HUES48 (cell line): ENCODE results near the gene TSHZ2.
"Not testable (repeated sequence)": the region's sequence is repeated elsewhere in the genome, so short reads cannot be mapped to it uniquely, and the experiment has no call there.

Experiments used
- H3K27ac ChIP-seq: one replicate; pipeline ENCODE4 v1.7.0; 2013; ENCODE audit warnings: low read depth, low read length, inconsistent platforms
- H3K27me3 ChIP-seq: 2 replicates; pipeline ENCODE4 v1.6.1; 2013; ENCODE audit warnings: mild to moderate bottlenecking, low read length; ENCODE audit not compliant: control insufficient read depth, insufficient read depth
- H3K36me3 ChIP-seq: 2 replicates; pipeline ENCODE4 v1.6.1; 2013; ENCODE audit warnings: low read length; ENCODE audit not compliant: control insufficient read depth, insufficient read depth
- H3K4me1 ChIP-seq: 2 replicates; pipeline ENCODE4 v1.6.1; 2013; ENCODE audit warnings: mild to moderate bottlenecking, low read length; ENCODE audit not compliant: control insufficient read depth, insufficient read depth
- H3K4me3 ChIP-seq: 2 replicates; pipeline ENCODE4 v1.5.1; 2013; ENCODE audit warnings: mild to moderate bottlenecking, low read depth, low read length
- H3K9ac ChIP-seq: 2 replicates; pipeline ENCODE4 v1.6.1; 2013; ENCODE audit warnings: mild to moderate bottlenecking, low read depth, low read length, moderate library complexity
- H3K9me3 ChIP-seq: 2 replicates; pipeline ENCODE4 v1.6.1; 2013; ENCODE audit warnings: low read length; ENCODE audit not compliant: control insufficient read depth, insufficient read depth

TSHZ2 gene

GRCh38 chr20:53515749-53516148 lies 543.6 kb downstream of the TSHZ2 start:
- H3K9ac ChIP-seq, result no peak overlapping the region
- H3K27ac ChIP-seq, result no peak overlapping the region
- H3K4me3 ChIP-seq, result no peak overlapping the region
- H3K27me3 ChIP-seq, result no peaks in the 10 kb centered on the region
- no peaks in the 10 kb centered on the region for H3K4me1 ChIP-seq
- H3K36me3 ChIP-seq, result no peaks in the 10 kb centered on the region
- H3K9me3 ChIP-seq, result no peaks in the 10 kb centered on the region

- Histone ChIP-seq H3K9ac (no peak overlapping the region), H3K9me3 (no peaks in the 10 kb centered on the region), H3K4me1 (no peaks in the 10 kb centered on the region), H3K27ac (no peak overlapping the region), H3K27me3 (no peaks in the 10 kb centered on the region), H3K36me3 (no peaks in the 10 kb centered on the region), H3K4me3 (no peak overlapping the region)
Measured at GRCh38 chr20:53517146-53517545, 545.0 kb downstream of the TSHZ2 start.

DNA sequence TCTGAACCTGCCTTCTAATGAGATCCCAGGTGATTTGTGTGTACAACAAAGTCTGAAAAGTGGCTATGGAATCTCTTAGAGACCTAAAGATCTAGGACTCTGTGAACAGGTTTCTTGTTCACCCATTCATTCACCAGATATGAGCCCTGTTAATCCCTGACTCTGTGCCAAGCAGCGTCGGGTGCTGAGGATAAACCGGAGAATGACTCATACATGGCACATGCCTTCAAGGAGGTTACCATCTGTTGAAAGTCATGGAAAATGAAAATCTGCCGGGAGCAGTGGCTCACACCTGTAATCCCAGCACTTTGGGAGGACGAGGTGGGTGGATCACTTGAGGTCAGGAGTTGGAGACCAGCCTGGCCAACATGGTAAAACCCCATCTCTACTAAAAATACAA lies 549.3 kb downstream of the TSHZ2 start:
- H3K9ac ChIP-seq, H3K27ac ChIP-seq, H3K4me3 ChIP-seq, H3K9me3 ChIP-seq, H3K4me1 ChIP-seq, H3K27me3 ChIP-seq, H3K36me3 ChIP-seq: not testable (repeated sequence)

GRCh38 chr20:53522026-53522425 lies 549.9 kb downstream of the TSHZ2 start:
- no peak overlapping the region for H3K9ac ChIP-seq
- no peaks in the 10 kb centered on the region for H3K4me1 ChIP-seq
- no peaks in the 10 kb centered on the region for H3K36me3 ChIP-seq
- H3K27me3 ChIP-seq, result no peaks in the 10 kb centered on the region
- H3K27ac ChIP-seq, result no peak overlapping the region
- H3K9me3 ChIP-seq, result no peaks in the 10 kb centered on the region
- no peak overlapping the region for H3K4me3 ChIP-seq

GRCh38 chr20:53522696-53523095 lies 550.5 kb downstream of the TSHZ2 start:
- no peaks in the 10 kb centered on the region for H3K4me1 ChIP-seq
- no peak overlapping the region for H3K9ac ChIP-seq
- H3K27ac ChIP-seq, result no peak overlapping the region
- no peaks in the 10 kb centered on the region for H3K36me3 ChIP-seq
- H3K9me3 ChIP-seq, result no peaks in the 10 kb centered on the region
- H3K4me3 ChIP-seq, result no peak overlapping the region
- no peaks in the 10 kb centered on the region for H3K27me3 ChIP-seq

GRCh38 chr20:53523615-53524014 lies 551.5 kb downstream of the TSHZ2 start:
- not testable (repeated sequence) for H3K27ac ChIP-seq, H3K4me1 ChIP-seq, H3K4me3 ChIP-seq, H3K9me3 ChIP-seq, H3K27me3 ChIP-seq, H3K9ac ChIP-seq, H3K36me3 ChIP-seq

- Histone ChIP-seq H3K4me1 (no peaks in the 10 kb centered on the region), H3K36me3 (no peaks in the 10 kb centered on the region), H3K4me3 (no peak overlapping the region), H3K27ac (no peak overlapping the region), H3K27me3 (no peaks in the 10 kb centered on the region), H3K9ac (no peak overlapping the region), H3K9me3 (no peaks in the 10 kb centered on the region)
Measured at GRCh38 chr20:53524589-53525312, 552.6 kb downstream of the TSHZ2 start.

DNA sequence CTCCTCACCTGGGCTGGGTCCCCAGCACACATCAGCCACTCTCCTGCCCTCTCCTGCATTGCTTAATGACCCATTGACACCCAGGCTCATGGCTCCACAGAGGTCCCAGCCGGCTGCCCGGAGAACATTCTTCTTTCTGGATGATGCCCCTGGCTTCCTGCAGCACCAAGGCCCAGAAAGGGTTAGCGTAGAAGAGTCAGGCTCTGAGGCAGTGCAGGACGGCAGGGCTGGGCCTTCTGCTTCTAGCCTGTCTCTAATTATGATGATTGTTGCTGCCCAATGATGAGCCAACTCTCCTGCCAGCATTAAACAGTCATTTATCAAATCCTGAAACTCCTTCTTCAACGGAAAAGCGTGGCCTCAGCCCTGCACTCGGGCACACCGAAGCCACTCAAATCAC lies 555.0 kb downstream of the TSHZ2 start:
- H3K27ac ChIP-seq, result no peak overlapping the region
- H3K4me1 ChIP-seq, result no peaks in the 10 kb centered on the region
- H3K36me3 ChIP-seq, result no peaks in the 10 kb centered on the region
- no peaks in the 10 kb centered on the region for H3K27me3 ChIP-seq
- H3K4me3 ChIP-seq, result no peak overlapping the region
- no peak overlapping the region for H3K9ac ChIP-seq
- no peaks in the 10 kb centered on the region for H3K9me3 ChIP-seq

DNA sequence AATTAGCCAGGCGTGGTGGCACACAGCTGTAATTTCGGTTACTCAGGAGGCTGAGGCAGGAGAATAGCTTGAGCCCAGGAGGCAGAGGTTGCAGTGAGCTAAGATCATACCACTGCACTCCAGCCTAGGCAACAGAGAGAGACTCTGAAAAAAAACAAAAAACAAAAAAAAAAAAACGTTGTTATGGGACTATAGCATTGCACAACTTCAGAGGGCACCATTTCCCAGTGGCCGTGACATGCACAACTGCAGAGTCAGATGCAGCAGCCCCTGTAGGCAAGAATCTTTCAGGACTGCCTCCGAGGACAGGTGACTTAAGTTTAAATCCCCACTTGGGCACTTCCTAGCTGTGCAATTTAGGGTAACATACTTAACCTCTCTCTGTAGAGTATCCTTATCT lies 557.5 kb downstream of the TSHZ2 start:
- no peak overlapping the region for H3K27ac ChIP-seq
- H3K27me3 ChIP-seq, result no peaks in the 10 kb centered on the region
- no peak overlapping the region for H3K4me3 ChIP-seq

DNA sequence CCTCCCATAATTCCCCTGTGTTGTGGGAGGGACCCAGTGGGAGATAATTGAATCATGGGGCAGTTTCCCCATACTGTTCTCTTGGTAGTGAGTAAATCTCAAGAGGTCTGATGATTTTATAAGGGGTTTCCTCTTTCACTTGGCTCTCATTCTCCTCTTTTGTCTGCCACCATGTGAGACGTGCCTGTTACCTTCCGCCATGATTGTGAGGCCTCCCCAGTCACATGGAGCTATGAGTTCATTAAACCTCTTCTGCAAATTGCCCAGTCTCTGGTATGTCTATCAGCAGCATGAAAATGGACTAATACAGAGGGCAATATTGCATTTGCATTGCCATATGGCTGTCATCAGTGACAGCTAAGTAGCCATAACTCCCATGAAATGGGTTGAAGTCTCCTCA lies 558.3 kb downstream of the TSHZ2 start:
- H3K27ac ChIP-seq, result no peak overlapping the region
- H3K9me3 ChIP-seq, result no peaks in the 10 kb centered on the region
- H3K27me3 ChIP-seq, result no peaks in the 10 kb centered on the region
- H3K4me1 ChIP-seq, result no peaks in the 10 kb centered on the region
- H3K36me3 ChIP-seq, result no peaks in the 10 kb centered on the region
- H3K9ac ChIP-seq, result no peak overlapping the region
- H3K4me3 ChIP-seq, result no peak overlapping the region

More for the DNA sequence above, 557.5 kb downstream of the TSHZ2 start:
- no peaks in the 10 kb centered on the region for H3K4me1 ChIP-seq
- H3K9ac ChIP-seq, result no peak overlapping the region
- no peaks in the 10 kb centered on the region for H3K9me3 ChIP-seq
- H3K36me3 ChIP-seq, result no peaks in the 10 kb centered on the region

- H3K4me1 ChIP-seq, H3K27me3 ChIP-seq, H3K4me3 ChIP-seq, H3K9ac ChIP-seq, H3K27ac ChIP-seq, H3K9me3 ChIP-seq, H3K36me3 ChIP-seq: not testable (repeated sequence)
Measured at GRCh38 chr20:53532654-53533312, 560.6 kb downstream of the TSHZ2 start.
